ENCODE results near the gene CASTOR2.

DNA sequence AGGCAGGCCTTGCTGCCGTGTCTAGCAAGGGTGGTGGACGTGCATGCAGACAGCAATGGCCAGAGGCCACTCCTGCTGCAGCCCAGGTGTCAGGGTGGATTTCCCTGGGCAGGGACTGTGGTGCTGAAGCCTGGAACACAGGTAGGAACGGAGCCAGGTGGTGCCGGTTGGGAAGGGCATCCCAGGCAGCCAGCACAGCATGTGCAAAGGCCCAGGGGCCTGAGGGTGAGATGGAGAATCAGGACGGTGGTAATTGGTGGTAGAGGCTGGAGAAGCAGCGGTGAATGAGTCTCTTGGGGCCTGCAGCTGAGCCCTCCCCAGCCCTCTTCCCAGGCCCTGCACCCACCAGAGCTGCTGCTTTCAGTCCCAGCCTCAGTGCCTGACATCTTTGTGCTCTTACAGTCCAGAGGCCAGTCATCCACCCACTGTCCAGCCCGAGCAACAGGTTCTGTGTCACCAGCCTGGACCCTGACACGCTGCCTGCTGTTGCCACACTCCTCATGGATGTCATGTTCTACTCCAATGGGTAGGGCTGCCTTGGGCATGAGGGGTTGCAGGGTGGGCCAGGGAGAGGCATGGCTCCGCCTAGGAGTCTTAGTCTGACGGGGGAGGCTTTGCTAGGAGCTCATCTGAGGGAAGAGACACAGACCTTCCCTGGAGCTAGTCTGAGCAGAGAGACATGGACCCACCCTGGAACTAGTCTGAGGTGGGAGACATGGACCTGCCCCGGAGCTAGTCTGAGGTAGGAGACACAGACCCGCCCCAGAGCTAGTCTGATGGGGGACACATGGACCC lies 54.3 kb downstream of the CASTOR2 start:
- TF ChIP-seq CTCF (IDR thresholded peaks at IDR 0.05): no peak
- no peak for TF ChIP-seq POLR2A (IDR thresholded peaks at IDR 0.05)
- no peak for TF ChIP-seq POLR2AphosphoS5 (IDR thresholded peaks at IDR 0.05)
- no peak for TF ChIP-seq EP300 (IDR thresholded peaks at IDR 0.05; ENCODE audit: low read depth)

Data from transverse colon (tissue), 4 donors.